D721Med (cell line): ENCODE results near the gene NRXN3.
"Not testable (repeated sequence)": the region's sequence is repeated elsewhere in the genome, so short reads cannot be mapped to it uniquely, and the experiment has no call there.

Experiments
- DNase-seq: peaks from one replicate; pipeline ENCODE4 v3.0.0; 2011; ENCODE audit warnings: low spot score; ENCODE audit not compliant: insufficient read length
- FAIRE-seq: peaks from 2 replicates; lab custom pipeline; 2011; peaks lifted over from hg19 to GRCh38; lab: Jason Lieb, UNC
- TF ChIP-seq, protein P1 (sequence below): IDR thresholded peaks from 2 replicates; pipeline ENCODE4 v1.5.1; 2012; ENCODE audit warnings: mild to moderate bottlenecking, control low read depth; ENCODE audit not compliant: insufficient read depth; ENCODE audit errors: missing control alignments

Gene NRXN3

DNA sequence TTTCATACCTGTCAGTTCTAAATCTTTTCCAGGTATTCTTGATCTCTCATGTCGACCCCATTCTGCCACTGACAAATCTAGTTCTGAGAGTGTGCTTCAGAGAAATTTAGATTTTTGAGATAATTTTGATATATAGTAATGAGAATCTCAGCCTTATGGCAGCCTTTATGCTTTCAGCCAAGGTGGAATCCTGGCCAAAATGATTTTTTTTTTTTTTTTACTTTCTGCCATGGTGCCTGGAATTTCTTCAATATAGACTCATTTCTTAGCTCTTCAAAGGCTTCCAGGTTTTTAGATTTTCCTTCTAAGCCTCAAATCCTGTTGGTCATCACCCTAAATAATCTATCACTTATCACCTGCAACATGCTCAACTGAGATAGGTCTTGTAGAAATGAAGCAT, 926.6 kb downstream of the NRXN3 start:
- DNase-seq, result no peak
- no peak for FAIRE-seq
- TF ChIP-seq, protein P1, sequence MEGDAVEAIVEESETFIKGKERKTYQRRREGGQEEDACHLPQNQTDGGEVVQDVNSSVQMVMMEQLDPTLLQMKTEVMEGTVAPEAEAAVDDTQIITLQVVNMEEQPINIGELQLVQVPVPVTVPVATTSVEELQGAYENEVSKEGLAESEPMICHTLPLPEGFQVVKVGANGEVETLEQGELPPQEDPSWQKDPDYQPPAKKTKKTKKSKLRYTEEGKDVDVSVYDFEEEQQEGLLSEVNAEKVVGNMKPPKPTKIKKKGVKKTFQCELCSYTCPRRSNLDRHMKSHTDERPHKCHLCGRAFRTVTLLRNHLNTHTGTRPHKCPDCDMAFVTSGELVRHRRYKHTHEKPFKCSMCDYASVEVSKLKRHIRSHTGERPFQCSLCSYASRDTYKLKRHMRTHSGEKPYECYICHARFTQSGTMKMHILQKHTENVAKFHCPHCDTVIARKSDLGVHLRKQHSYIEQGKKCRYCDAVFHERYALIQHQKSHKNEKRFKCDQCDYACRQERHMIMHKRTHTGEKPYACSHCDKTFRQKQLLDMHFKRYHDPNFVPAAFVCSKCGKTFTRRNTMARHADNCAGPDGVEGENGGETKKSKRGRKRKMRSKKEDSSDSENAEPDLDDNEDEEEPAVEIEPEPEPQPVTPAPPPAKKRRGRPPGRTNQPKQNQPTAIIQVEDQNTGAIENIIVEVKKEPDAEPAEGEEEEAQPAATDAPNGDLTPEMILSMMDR, result no peak

DNA sequence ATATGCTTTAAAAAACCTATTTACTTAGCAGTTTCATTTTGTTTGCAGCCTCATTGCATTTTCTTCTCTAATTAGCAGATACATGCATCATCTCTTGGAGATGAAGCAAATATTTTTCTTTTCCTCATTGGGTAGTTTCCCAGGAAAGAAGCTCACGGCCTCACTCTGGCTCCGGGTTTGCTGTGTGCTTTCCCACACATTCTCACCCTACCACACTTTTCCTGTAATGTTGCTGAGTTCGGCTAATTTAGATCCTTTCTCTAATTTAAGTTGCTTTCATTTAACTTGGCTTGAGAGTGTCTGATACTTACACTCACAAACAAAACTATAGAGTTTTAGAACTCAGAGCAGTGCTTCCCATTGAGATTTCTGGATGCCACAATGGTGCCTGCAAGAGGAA, 928.2 kb downstream of the NRXN3 start:
- TF ChIP-seq, protein P1, result no peak
- FAIRE-seq, result no peak
- DNase-seq, result no peak

DNA sequence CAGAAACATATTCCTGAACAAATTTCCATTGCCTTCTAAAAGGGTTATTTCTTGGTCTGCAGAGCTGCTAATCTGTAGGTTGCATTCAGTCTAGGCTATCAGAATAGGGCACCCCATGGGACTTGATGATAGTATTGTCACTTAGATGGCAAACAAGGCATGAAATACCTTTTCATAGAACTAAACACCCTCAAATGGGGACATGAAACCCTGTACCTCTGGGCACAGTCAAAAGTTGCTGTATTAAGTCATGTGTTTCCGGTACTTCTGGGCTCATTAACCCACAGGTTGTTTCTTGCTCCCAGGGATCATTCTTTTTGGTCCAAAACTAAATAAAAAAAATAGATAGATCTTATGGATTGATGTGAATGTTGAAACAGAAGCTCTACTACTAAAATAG, 930.4 kb downstream of the NRXN3 start:
- DNase-seq (no peak), FAIRE-seq (no peak)
- TF ChIP-seq, protein P1, result no peak

DNA sequence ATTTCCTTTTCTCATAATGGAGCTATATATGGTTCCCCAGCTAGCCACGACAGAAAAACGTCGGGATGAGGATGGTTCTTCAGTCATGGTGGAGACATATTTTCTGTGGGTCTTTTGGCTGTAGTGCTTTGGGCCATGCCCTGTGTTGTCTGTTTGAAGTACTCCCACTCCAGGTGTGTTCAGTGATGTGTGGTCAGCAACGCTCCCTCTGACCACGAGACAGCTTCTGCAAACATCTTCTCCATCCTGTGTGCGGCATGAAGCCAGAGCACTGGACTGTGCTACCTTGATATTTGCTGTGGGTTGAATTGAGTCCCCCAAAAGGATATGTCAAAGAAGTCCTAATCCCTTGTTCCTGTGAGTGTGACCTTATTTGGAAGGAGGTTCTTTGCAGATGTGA, 931.2 kb downstream of the NRXN3 start:
- no peak for FAIRE-seq
- no peak for DNase-seq
- TF ChIP-seq, protein P1, result no peak

DNA sequence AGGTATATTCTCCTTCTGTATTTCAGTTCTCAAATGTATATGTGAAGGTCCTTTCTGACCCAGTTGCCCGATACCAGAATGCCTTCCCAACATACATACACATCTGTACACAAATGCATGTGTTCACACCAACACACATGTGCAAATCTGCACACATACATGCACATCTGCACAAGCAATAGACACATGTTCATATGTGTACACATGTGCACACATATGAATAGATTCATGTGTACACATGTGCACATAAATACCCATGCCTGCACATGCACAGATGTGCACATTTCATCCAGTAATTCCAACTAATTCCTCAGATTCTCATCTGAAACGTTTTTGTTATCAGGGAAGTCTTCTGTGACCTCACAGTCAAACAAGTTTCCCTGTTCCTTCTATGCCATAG, 933.6 kb downstream of the NRXN3 start:
- TF ChIP-seq, protein P1, result no peak
- FAIRE-seq, result no peak
- no peak for DNase-seq

DNA sequence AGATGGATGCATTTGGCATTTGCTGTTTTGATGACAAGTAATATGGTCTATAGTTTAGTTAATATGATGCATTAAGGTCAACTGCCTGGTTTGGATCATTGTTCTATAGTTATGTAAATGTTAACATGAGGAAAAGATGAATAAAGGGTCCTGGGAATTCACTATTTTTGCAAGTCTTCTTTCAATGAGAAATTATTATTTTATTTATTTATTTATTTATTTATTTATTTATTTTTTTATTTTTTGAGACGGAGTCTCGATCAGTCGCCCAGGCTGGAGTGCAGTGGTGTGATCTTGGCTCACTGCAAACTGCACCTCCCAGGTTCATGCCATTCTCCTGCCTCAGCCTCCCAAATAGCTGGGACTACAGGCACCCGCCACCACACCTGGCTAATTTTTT, 940.4 kb downstream of the NRXN3 start:
- not testable (repeated sequence) for FAIRE-seq, DNase-seq

DNA sequence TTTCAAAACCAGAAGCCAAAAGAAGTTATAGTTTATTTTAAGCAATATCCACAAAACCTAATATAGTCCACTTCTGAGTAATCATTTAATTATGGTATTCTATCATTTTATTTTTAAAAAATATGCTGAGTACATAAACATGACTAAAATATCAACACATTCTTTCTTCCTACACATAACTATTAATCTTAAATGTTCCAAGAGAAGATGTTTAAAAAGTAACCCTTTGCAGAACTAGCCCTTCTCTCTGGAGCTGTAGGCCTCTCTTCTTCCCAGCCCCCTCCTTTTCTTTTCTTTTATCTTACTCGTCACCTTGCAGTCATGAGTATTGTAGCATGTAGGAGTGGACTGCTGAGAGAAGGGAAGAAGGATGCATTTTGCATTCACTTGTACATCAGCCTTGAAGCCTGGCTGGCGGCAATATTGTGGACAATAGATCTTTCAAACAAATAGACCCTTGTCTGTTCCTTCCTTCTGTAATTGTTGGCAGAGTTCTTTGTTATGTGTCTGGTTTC, 941.9 kb downstream of the NRXN3 start:
- FAIRE-seq (no peak), DNase-seq (no peak)
- TF ChIP-seq, protein P1, result no peak

DNA sequence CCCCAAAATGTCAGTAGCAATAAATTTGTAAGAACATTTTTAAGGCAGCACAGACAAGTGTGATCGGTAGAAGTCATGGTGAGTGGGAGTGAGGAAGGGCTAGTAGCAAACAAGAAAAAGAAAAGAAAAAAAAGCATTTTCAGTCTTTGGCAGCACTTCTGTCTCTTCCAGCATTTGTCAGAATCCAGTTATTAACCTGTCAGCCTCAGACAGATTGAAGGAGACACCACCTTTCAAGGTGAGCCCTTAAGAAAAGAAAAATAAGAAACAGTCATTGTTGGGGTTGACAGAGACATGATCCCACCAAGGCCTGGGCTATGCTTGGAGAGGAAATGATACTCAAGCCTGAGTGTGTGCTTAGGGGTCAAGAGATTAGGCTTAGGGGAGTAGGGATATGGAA, 947.4 kb downstream of the NRXN3 start:
- FAIRE-seq, result no peak
- TF ChIP-seq, protein P1, result no peak
- DNase-seq, result no peak
